Measurements from ENCODE around the gene DNAAF8.

The DNAAF8 gene

GRCh38 chr16:4692460-4693295, 41.7 kb upstream of the DNAAF8 start:
- DNase-seq (ENCODE audit: low read depth), result no peak
- TF ChIP-seq, protein P1, sequence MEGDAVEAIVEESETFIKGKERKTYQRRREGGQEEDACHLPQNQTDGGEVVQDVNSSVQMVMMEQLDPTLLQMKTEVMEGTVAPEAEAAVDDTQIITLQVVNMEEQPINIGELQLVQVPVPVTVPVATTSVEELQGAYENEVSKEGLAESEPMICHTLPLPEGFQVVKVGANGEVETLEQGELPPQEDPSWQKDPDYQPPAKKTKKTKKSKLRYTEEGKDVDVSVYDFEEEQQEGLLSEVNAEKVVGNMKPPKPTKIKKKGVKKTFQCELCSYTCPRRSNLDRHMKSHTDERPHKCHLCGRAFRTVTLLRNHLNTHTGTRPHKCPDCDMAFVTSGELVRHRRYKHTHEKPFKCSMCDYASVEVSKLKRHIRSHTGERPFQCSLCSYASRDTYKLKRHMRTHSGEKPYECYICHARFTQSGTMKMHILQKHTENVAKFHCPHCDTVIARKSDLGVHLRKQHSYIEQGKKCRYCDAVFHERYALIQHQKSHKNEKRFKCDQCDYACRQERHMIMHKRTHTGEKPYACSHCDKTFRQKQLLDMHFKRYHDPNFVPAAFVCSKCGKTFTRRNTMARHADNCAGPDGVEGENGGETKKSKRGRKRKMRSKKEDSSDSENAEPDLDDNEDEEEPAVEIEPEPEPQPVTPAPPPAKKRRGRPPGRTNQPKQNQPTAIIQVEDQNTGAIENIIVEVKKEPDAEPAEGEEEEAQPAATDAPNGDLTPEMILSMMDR (IDR thresholded peaks at IDR 0.05; ENCODE audit: control insufficient read depth, extremely low read depth, insufficient read depth), result no peak
- H3K4me3 ChIP-seq (ENCODE audit: low read depth, low read length), result peak overlapping the region; percentile 82

GRCh38 chr16:4693296-4693955, 40.9 kb upstream of the DNAAF8 start, which contains the start of gene NUDT16L1:
TSS of gene NUDT16L1 (plus strand) at chr16:4693562. CDS start at chr16:4693727, 165 bp downstream.
- DNase-seq (ENCODE audit: low read depth), result peak; percentile 81
- H3K4me3 ChIP-seq (ENCODE audit: low read depth, low read length), result peak within 1 kb of the TSS; percentile 82
- TF ChIP-seq, protein P1 (IDR thresholded peaks at IDR 0.05; ENCODE audit: control insufficient read depth, extremely low read depth, insufficient read depth), result no peak; the same call in 1 of the 2 replicates

- DNase-seq (ENCODE audit: low read depth), result no peak
- H3K4me3 ChIP-seq (ENCODE audit: low read depth, low read length), result peak overlapping the region; percentile 82
- TF ChIP-seq, protein P1 (IDR thresholded peaks at IDR 0.05; ENCODE audit: control insufficient read depth, extremely low read depth, insufficient read depth), result no peak
Observed at GRCh38 chr16:4693956-4694641, 40.2 kb upstream of the DNAAF8 start.

- no peak for DNase-seq (ENCODE audit: low read depth)
- peak overlapping the region; percentile 82 for H3K4me3 ChIP-seq (ENCODE audit: low read depth, low read length)
- TF ChIP-seq, protein P1 (IDR thresholded peaks at IDR 0.05; ENCODE audit: control insufficient read depth, extremely low read depth, insufficient read depth), result peak; percentile 16; the same call in 1 of the 2 replicates
Observed at GRCh38 chr16:4694642-4695451, 39.5 kb upstream of the DNAAF8 start.

DNA sequence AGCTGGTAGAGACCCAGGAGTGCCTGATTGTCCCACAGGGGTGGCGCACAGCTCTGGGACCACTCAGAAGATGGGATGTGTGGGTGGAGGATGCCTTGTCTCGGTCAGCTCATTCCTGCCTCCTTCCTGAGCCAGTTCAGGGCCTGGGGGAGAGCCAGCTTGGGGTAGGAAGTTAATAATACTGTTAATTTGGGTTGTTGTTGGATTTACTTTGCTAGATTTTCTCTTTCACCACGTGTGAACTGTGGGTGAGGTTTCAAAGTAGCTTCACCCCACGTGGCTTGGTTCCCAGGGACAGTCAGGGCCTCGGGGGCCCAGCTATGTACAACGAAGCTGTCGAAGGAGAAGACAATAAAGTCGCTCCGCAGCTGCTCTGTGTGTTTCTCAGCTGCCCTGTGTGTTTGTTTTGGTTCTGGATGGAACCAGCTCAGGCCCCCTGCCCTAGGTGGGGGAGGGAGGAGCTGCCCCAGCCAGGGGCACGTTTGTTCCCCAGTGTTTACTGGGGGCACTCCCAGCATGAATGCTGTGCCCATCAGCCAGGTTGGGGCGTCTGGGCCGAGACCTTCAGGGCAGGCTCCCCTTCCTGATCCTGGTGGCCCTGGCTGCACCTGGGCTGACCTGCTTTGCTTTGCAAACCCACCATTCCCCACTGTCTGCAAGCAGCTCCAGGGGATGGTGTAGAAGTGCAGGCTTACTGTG, 38.7 kb upstream of the DNAAF8 start:
- TF ChIP-seq, protein P1 (IDR thresholded peaks at IDR 0.05; ENCODE audit: control insufficient read depth, extremely low read depth, insufficient read depth), result no peak
- H3K4me3 ChIP-seq (ENCODE audit: low read depth, low read length), result no peak overlapping the region
- DNase-seq (ENCODE audit: low read depth), result no peak
